HPDE6-E6E7 (cell line): ENCODE data around the gene SKA3.

Source experiments
- DNase-seq: peaks from one replicate; pipeline ENCODE4 v3.0.0; 2011; ENCODE audit warnings: missing footprints; ENCODE audit errors: extremely low spot score

The SKA3 gene

GRCh38 chr13:21116141-21116540, 60.2 kb downstream of the SKA3 start:
- no peak for DNase-seq

DNA sequence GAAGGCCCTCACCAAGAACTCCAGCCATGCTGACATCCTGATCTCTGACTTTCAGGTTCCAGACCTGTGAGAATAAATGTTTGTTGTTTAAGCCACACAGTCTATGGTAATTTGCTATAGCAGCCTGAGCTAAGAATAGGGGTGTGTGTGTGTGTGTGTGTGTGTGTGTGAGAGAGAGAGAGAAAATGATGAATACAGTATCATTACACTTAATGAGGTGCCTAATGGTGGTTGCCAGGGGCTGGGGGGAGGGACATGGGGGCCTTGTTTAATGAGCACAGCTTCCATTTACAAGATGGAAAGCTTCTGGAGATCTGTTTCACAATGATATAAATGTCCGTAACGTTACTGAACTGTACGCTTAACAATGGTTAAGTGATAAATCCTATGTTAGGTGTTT, 61.1 kb downstream of the SKA3 start:
- DNase-seq = no peak

GRCh38 chr13:21111546-21111945, 64.8 kb downstream of the SKA3 start:
- no peak for DNase-seq

GRCh38 chr13:21109168-21109567, 67.2 kb downstream of the SKA3 start:
- no peak for DNase-seq

- no peak for DNase-seq
These were observed 70.3 kb downstream of the SKA3 start for GRCh38 chr13:21106089-21106488.

GRCh38 chr13:21104199-21105019, 71.9 kb downstream of the SKA3 start:
- no peak for DNase-seq
